Activated naive CD4-positive, alpha-beta T cell treated with anti-CD3 and anti-CD28 coated beads for 36 hours (primary cell): ENCODE data around the gene FICD. TPM values are rescaled to one million over a fixed set of nuclear protein-coding genes. Genes with fewer than 3 reads are reported as not detected.
"Not testable (repeated sequence)": the region's sequence is repeated elsewhere in the genome, so short reads cannot be mapped to it uniquely, and the experiment has no call there.

Experiments used
- CTCF ChIA-PET: fragments of 350-600 bp; sonication (Branson Sonifier 250); formaldehyde crosslinking; loops from one replicate; lab custom pipeline; 2021; ENCODE audit warnings: antibody characterized with exemption; lab: Charles Lee
- DNase-seq: peaks from one replicate; pipeline ENCODE4 v3.0.0-alpha.2; 2020
- H3K27ac Mint-ChIP-seq: one replicate; pipeline ENCODE4 v1.8.0; 2021; ENCODE audit warnings: mild to moderate bottlenecking, mixed read lengths
- H3K27me3 Mint-ChIP-seq: one replicate; pipeline ENCODE4 v1.8.0; 2021; ENCODE audit warnings: low read depth, mixed read lengths
- H3K36me3 Mint-ChIP-seq: one replicate; pipeline ENCODE4 v1.8.0; 2021; ENCODE audit warnings: low read depth, mixed read lengths
- H3K4me1 Mint-ChIP-seq: one replicate; pipeline ENCODE4 v1.8.0; 2021; ENCODE audit warnings: low read depth, mixed read lengths
- H3K4me3 Mint-ChIP-seq: one replicate; pipeline ENCODE4 v1.8.0; 2021; ENCODE audit warnings: mild to moderate bottlenecking, moderate library complexity, mixed read lengths
- H3K9me3 Mint-ChIP-seq: one replicate; pipeline ENCODE4 v1.8.0; 2021; ENCODE audit warnings: mixed read lengths
- intact Hi-C: fragments of 100-400 bp; cut with micrococcal nuclease; formaldehyde crosslinking; loops from one replicate; pipeline ENCODE4 v1.15.1; 2023
- total RNA-seq, 2 experiments: library from RNA; stranded (reverse); gene quantifications; one replicate each; pipeline ENCODE4 v1.2.3, GENCODE V29; 2021

FICD gene
- total RNA-seq, 2 experiments from 2014 or later, result 3.4 to 3.7 TPM

DNA sequence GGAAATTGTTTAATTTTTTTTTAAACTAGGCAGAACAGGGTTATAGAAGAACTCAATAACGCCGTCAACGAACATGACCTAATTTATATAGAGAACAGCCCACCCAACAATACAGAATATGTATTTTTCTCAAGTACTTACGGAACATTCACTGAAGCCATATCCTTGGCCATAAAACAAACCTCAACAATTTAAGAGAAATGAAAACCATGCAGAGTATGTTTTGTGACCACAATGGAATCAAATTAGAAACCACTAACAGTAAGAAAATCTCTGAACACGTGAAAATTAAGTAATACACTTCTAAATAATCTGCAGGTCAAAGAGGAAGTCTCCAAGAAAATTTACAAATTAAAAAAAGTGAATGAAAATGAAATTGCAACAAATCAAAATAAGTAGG, 36.5 kb downstream of the FICD start:
- Mint-ChIP-seq H3K27me3 (no peaks in the 10 kb centered on the region), H3K4me1 (peaks cover 56% of the 10 kb centered on the region), H3K9me3 (no peaks in the 10 kb centered on the region), H3K4me3 (no peak overlapping the region), H3K36me3 (peaks cover 23% of the 10 kb centered on the region), H3K27ac (no peak overlapping the region)
- CTCF ChIA-PET, result no interaction called here
- intact Hi-C loops, result loop anchor here (1.0 kb wide), 1 partner anchor 9 kb away; no protein-coding TSS in a partner anchor
- DNase-seq, result no peak

DNA sequence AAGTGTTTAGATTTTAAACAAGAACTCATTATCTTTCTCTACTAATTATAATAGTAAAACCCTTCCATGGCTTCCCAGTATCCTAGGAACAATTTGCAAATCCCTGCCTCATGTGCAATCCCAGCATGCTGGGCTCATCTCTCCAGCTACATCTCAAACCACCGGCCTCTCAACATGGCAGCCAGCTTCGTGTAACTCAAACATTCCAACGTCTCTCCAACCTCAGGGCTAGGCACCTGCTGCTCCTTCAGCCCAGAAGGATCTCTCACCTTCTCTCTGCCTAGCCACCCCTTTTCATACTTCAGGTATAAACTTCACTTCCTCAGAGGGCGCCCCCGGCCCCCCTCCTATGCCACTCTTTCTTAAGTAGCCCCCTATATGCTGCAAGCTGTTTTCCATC, 38.7 kb downstream of the FICD start:
- CTCF ChIA-PET, result no interaction called here
- intact Hi-C loops, result no loop called here
- no peaks in the 10 kb centered on the region for H3K9me3 Mint-ChIP-seq
- H3K4me3 Mint-ChIP-seq, result no peak overlapping the region
- H3K36me3 Mint-ChIP-seq, result peaks cover 20% of the 10 kb centered on the region
- no peak for DNase-seq
- H3K27me3 Mint-ChIP-seq, result no peaks in the 10 kb centered on the region
- peaks cover 75% of the 10 kb centered on the region for H3K4me1 Mint-ChIP-seq
- H3K27ac Mint-ChIP-seq, result no peak overlapping the region

DNA sequence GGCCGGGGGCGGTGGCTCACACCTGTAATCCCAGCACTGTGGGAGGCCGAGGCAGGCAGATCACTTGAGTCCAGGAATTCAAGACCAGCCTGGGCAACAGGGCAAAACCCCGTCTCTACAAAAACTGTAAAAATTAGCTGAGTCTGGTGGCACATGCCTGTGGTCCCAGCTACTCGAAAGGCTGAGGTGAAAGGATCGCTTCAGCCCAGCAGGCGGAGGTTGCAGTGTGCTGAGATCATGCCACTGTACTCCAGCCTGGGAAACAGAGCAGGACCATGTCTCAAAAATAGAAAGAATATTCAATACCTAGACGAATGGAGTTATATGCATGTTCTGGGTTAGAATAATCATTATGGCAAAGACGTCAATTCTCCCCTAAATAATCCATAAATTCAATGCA, 40.3 kb downstream of the FICD start:
- intact Hi-C loops, H3K4me3 Mint-ChIP-seq, H3K27me3 Mint-ChIP-seq, H3K9me3 Mint-ChIP-seq, DNase-seq: not testable (repeated sequence)
- peaks cover 84% of the 10 kb centered on the region for H3K4me1 Mint-ChIP-seq
- H3K36me3 Mint-ChIP-seq, result peaks cover 21% of the 10 kb centered on the region
- H3K27ac Mint-ChIP-seq, result peak overlapping the region; percentile 19
- CTCF ChIA-PET, result interaction anchor here (0.6 to 1.0 kb wide), 2 partner anchors 21 to 62 kb away, joined by 3 read pairs; no protein-coding TSS in a partner anchor

DNA sequence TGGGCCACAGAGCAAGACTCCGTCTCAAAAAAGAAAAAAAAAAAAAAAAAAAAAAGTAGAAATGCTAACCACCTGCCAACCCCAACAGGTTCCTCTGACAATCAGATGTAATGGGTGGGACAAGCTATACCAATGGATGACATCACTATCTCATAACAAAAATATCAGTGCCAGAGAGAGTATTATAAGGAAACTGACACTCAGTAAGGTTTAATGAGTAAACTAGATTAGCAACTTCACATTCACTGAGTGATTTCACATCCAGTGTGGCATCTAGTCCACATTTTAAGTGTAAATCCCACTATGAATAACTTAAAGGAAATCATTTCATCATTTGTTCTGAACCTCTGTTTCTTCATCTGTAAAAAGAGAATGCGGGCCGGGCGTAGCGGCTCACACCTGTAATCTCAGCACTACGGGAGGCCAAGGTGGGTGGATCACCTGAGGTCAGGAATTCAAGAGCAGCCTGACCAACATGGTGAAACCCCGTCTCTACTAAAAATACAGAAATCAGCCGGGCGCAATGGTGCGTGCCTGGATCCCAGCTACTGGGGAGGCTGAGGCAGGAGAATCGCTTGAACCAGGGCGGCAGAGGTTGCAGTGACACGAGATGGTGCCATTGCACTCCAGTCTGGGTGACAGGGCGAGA, 44.1 kb downstream of the FICD start:
- peaks cover 56% of the 10 kb centered on the region for H3K4me1 Mint-ChIP-seq
- CTCF ChIA-PET, result interaction anchor here (0.7 to 4.2 kb wide), 4 partner anchors 58 to 246 kb away, joined by 3 to 56 read pairs (median 8); no protein-coding TSS in a partner anchor
- intact Hi-C loops, result no loop called here
- H3K36me3 Mint-ChIP-seq, result peaks cover 15% of the 10 kb centered on the region
- H3K27ac Mint-ChIP-seq, result peak overlapping the region; percentile 75
- no peaks in the 10 kb centered on the region for H3K9me3 Mint-ChIP-seq
- peak; percentile 16 for DNase-seq
- H3K27me3 Mint-ChIP-seq, result no peaks in the 10 kb centered on the region
- peak overlapping the region; percentile 100 for H3K4me3 Mint-ChIP-seq

DNA sequence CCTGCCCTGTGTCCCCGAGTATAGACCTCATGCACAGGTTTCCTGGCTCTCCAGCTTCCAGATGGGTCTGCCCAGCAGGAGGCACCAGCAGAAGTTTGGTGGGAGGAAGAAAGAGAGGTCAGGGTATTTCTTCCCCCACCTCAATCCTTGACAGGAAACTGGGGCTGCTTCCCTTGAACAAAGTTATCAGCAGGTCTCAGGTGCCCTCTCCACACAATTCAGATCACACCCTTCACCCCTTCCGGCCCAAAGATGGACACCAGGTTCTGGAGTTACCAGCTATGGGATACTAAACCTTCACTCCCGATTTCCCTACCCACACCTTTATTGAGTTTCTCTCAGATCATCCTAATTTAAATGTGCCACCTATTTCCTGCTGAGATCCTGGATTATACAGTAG, 44.7 kb downstream of the FICD start:
- peaks cover 57% of the 10 kb centered on the region for H3K4me1 Mint-ChIP-seq
- DNase-seq, result peak; percentile 15
- peak overlapping the region; percentile 100 for H3K4me3 Mint-ChIP-seq
- intact Hi-C loops, result loop anchor here (1.0 to 10.0 kb wide), 4 partner anchors 8 to 1445 kb away; partner anchors contain the start of genes MMAB and MVK
- CTCF ChIA-PET, result interaction anchor here (0.7 to 4.2 kb wide), 4 partner anchors 57 to 245 kb away, joined by 3 to 56 read pairs (median 4); no protein-coding TSS in a partner anchor
- H3K27me3 Mint-ChIP-seq, result no peaks in the 10 kb centered on the region
- H3K27ac Mint-ChIP-seq, result peak overlapping the region; percentile 100
- no peaks in the 10 kb centered on the region for H3K9me3 Mint-ChIP-seq
- peaks cover 16% of the 10 kb centered on the region for H3K36me3 Mint-ChIP-seq

DNA sequence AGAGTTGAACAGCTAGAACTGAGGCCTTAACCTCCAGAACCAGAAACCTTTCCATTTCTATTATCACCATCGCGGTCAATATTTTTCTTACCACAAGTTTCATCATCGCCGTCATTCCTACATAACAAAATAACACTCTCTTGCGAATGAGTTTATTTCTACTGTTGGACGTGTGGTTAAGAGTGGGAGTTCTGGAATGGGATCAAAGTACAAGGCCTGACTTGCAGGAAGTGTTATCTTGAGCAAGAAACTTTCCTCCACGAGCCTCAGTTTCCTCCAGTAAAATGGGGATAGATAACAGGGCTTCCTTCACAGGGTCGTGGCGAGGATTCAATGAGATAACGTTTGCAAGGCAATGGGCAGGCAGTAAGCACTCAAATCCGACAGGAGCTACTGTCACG, 45.2 kb downstream of the FICD start:
- Mint-ChIP-seq H3K27ac (peak overlapping the region; percentile 100), H3K4me3 (peak overlapping the region; percentile 100), H3K9me3 (no peaks in the 10 kb centered on the region), H3K27me3 (no peaks in the 10 kb centered on the region), H3K4me1 (peaks cover 57% of the 10 kb centered on the region), H3K36me3 (peaks cover 19% of the 10 kb centered on the region)
- DNase-seq, result no peak
- CTCF ChIA-PET, result interaction anchor here (0.8 to 4.2 kb wide), 4 partner anchors 57 to 103 kb away, joined by 3 to 56 read pairs (median 4); no protein-coding TSS in a partner anchor
- intact Hi-C loops, result loop anchor here (1.0 to 10.0 kb wide), 4 partner anchors 9 to 1444 kb away; partner anchors contain the start of genes MMAB and MVK

DNA sequence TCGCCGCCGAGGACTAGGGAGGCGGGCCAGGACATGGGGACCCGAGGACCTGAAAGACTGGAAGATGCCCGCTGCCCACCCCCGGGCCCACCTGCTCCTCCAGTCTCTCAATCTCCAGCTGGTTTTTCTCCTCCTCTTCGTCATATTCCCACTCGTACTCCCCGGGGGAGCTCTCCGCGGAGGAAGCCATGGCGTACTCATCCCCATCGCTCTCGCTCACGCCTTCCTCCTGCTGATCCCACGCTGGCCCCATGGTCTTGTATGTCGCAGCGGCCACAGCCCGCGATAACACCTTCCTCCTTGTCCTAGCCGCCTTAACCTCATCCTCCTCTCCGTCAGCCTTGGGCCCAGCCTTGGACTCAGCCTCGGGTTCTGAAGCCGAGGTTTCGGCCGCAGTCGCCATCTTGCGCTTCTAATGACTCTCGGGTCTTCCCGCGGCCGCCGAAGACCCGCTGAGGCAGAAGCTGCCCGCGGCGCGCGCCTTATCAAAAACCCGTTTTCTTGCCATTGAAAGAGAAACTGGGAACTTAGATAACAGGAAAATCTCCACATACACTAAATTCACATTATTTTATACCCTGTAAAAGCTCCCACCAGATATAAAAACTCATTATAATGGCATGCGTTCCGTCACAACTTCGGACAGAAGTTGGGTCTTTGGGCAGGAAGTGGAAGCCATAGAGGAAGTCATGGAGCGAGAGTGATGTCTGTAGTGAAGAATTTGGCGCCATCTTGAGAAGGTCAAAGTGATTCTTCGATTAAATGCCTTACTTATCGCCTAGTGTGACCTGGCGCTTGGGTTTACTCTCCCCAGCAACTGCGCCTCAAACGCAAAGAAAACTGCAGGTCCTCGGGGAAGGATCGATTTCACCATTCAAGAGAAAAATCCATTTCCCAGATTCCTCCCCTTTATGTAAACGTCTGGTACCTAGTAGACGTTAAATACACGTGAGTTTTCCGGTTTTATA, 46.0 kb downstream of the FICD start, which contains the start of gene SART3:
SART3 (minus strand) TSS at position 422 of the 968 bp plus-strand sequence; CDS start at position 403, 19 bp downstream.
- intact Hi-C loops, result loop anchor here (1.0 to 10.0 kb wide), 7 partner anchors 8 to 1444 kb away; partner anchors contain the start of genes FICD, MMAB and MVK
- CTCF ChIA-PET, result interaction anchor here (0.8 to 4.2 kb wide), 5 partner anchors 56 to 103 kb away, joined by 3 to 56 read pairs (median 5); no protein-coding TSS in a partner anchor
- Mint-ChIP-seq H3K4me3 (peak within 1 kb of the TSS; percentile 100), H3K36me3 (peaks cover 25% of the 10 kb centered on the region), H3K4me1 (peaks cover 58% of the 10 kb centered on the region), H3K9me3 (no peaks in the 10 kb centered on the region), H3K27ac (peak within 1 kb of the TSS; percentile 100), H3K27me3 (no peaks in the 10 kb centered on the region)
- peak; percentile 86 for DNase-seq

DNA sequence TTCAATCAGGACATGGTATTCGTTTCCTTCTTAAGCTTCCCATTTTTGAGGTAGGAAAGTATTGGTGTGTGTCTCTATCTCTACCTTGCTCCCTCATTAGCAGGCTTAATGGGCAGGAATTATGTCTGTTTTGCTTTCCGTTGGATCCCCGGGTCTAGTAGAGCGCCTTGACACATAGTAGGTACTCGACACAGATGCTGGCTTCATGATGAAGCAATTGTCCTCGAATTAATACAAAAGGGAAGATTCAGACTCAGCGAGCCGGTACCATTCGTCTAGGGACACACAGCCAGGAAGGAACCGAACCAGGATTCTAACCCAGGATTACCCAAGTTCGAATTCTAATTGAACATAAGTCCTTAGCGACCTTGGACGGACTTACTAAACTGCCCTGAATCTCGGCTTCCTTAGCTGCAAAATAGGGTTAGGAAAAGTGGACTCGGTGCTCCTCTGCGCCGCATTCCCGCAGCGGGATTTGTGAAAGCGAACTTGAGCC, 46.8 kb downstream of the FICD start:
- Mint-ChIP-seq H3K4me1 (peaks cover 57% of the 10 kb centered on the region), H3K27ac (peak overlapping the region; percentile 100), H3K27me3 (no peaks in the 10 kb centered on the region), H3K4me3 (peak overlapping the region; percentile 100), H3K9me3 (no peaks in the 10 kb centered on the region), H3K36me3 (peaks cover 30% of the 10 kb centered on the region)
- intact Hi-C loops, result loop anchor here (1.0 to 10.0 kb wide), 14 partner anchors 7 to 1443 kb away; partner anchors contain the start of genes CORO1C, FICD, MMAB and MVK
- peak; percentile 20 for DNase-seq
- CTCF ChIA-PET, result interaction anchor here (1.1 to 4.2 kb wide), 6 partner anchors 11 to 102 kb away, joined by 3 to 56 read pairs (median 6); no protein-coding TSS in a partner anchor

DNA sequence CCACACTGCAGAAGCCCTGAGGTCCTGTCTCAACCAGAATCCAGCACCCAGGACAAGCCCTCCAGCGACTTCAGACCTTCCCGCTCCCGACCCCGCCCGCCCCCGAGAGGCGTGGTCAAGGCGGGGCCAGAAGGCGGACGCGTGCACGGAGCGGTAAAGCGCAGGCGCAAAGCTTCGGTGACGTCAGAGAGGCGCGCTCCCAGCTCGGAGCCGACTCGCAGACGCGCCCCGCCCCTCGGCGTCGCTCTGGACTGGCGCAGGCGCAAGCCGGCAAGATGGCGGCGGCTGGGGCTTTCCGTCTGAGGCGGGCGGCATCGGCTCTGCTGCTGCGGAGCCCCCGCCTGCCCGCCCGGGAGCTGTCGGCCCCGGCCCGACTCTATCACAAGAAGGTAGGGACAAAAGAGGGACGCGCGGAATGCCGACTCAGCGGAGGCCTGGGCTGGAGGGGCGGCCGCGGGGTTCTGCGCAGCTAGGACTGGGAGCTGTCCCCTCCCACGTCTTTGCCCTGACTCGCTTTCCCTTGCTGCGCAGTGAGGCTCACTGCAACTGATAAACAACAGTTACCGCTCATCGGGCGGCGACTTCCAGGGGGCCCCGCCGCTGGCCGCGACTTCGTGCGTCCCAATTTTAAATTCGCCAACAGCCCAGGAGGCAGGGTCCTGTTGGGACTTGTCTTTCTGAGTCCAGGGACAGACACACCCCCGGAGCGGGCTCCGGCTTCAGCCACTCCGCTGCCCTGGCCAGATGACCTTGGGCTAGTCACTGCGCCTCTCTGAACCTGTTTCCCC, 47.5 kb downstream of the FICD start, which contains the start of gene ISCU:
ISCU (plus strand) TSS at position 249 of the 788 bp plus-strand sequence; CDS start at position 276, 27 bp downstream.
- H3K9me3 Mint-ChIP-seq, result no peaks in the 10 kb centered on the region
- CTCF ChIA-PET, result interaction anchor here (1.0 to 4.2 kb wide), 6 partner anchors 10 to 123 kb away, joined by 3 to 56 read pairs (median 6); no protein-coding TSS in a partner anchor
- no peaks in the 10 kb centered on the region for H3K27me3 Mint-ChIP-seq
- intact Hi-C loops, result loop anchor here (1.0 to 10.0 kb wide), 16 partner anchors 56 to 1442 kb away; partner anchors contain the start of genes ALKBH2, CORO1C, MMAB and MVK
- DNase-seq, result peak; percentile 99
- peaks cover 35% of the 10 kb centered on the region for H3K36me3 Mint-ChIP-seq
- peak within 1 kb of the TSS; percentile 100 for H3K27ac Mint-ChIP-seq
- H3K4me1 Mint-ChIP-seq, result peaks cover 59% of the 10 kb centered on the region
- peak within 1 kb of the TSS; percentile 100 for H3K4me3 Mint-ChIP-seq

DNA sequence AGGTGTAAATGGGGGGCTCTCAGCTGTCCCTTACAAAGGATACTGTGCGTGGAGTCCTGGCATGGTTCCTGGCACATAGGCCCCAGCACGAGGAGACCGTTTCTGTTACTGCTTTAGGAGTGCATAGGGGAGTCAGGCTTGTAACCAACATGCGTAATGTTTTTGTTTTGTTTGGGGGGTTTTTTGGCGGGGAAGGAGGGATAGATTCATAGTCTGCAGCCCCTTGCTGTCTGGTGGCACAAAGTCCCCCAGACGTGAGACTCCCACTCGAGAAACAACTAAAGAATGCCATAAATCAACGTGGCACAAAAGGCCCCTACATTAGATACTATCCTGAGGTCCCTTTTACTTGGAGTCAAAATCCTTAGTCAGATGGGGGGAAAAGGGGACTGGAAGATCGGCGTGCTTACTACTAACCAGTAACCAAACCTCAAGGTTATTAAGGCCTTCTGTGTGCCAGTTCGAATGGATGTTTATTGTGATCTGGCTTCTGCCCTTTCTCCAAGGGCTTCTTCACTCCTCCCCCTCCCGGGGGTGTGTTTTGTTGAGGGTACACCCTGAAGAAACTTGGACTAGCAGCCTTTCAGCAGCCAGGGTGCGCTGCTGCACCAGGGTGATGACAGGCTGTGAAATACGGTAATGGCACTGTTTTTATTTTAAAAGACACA, 48.2 kb downstream of the FICD start:
- CTCF ChIA-PET, result interaction anchor here (0.6 to 11.5 kb wide), 13 partner anchors 10 to 240 kb away, joined by 3 to 306 read pairs (median 5); no protein-coding TSS in a partner anchor
- peak; percentile 93 for DNase-seq
- no peaks in the 10 kb centered on the region for H3K27me3 Mint-ChIP-seq
- H3K27ac Mint-ChIP-seq, result peak overlapping the region; percentile 94
- H3K9me3 Mint-ChIP-seq, result no peaks in the 10 kb centered on the region
- H3K4me1 Mint-ChIP-seq, result peaks cover 59% of the 10 kb centered on the region
- intact Hi-C loops, result loop anchor here (1.0 to 10.0 kb wide), 12 partner anchors 55 to 1442 kb away; partner anchors contain the start of genes ALKBH2, MMAB, MVK and PRDM4
- peak overlapping the region; percentile 100 for H3K4me3 Mint-ChIP-seq
- peaks cover 40% of the 10 kb centered on the region for H3K36me3 Mint-ChIP-seq
